Posterior vena cava (tissue), 2 donors: ENCODE measurements around the gene DDN. TPM values are rescaled to one million over a fixed set of nuclear protein-coding genes. Genes with fewer than 3 reads are reported as not detected.

Experiments used
- DNase-seq: peaks from one replicate; pipeline ENCODE4 v3.0.0-alpha.2; 2020; ENCODE audit warnings: low spot score
- intact Hi-C, 2 donors: fragments of 100-400 bp; cut with DNase I; formaldehyde crosslinking; loops; one replicate each; pipeline versions ENCODE4 v1.14.1 to v1.14.2; 2022 to 2023
- total RNA-seq, 2 donors: library from RNA; stranded (reverse); fragmentation: NEBNext Ultra II Directional; extraction: Animal tissue kit (Norgen Biotek cat#: 25700); gene quantifications; one replicate each; pipeline ENCODE4 v1.2.1, GENCODE V29; 2021
- donor health status: DM: yes; HTN: yes; CAD: no.
- donor health status: DM: yes; HTN: yes; CAD: no.

Gene DDN
- total RNA-seq, 2 donors from 2014 or later: not detected

DNA sequence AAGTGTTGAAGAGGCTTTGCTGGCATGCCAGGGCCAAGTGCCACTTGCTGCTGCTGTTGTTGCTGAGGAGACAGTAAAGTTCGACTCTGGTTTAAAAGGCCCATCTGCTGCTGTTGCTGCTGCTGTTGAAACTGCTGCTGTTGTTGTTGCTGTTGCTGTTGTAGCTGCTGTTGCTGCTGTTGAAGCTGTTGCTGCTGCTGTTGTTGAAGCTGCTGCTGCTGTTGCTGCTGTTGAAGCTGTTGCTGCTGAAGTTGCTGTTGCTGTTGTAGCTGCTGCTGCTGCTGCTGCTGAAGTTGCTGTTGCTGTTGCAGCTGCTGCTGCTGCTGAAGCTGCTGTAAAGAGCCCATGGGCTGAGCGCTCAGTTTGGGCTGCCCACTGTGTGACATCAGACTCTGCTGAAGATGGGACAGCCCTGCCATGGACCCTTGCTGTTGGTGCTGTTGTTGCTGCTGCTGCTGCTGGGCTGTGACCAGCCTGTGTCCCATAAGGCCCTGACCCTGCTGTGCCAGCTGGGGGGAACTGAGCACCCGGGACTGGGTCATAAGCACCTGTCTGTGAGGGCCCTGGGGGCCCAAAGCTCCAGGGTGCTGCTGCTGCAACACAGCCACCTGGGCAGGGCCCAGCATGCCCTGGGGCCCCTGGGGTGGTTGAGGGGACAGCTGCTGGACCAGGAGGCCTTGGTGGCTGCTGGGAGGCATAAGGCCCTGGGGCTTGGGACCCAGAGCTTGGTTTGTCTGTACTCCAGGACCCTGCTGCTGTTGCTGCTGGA lies 33.7 kb upstream of the DDN start:
- intact Hi-C loops: no loop called here

DNA sequence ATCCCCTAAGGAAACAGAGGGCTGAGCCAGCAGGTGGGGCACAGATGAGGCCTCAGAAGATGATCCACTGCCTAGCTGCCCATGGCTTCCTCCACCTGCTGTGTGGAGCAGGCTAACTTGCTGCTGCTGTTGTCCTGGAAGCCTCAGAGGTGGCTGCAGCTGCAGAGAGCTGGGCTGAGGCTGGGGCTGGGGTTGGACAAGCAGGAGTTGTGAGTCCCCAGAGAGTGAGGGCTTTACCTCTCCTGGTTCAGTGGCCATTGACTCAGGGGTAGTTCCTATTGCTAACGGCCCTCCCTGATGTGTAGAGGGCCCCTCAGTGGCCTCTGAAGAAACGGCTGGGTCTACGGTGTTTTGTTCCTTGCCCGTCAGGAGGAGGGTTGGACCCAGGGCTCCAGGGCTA lies 33.1 kb upstream of the DDN start:
- intact Hi-C loops: no loop called here
- DNase-seq: no peak

More for the DNA sequence above, 33.7 kb upstream of the DDN start:
- no peak for DNase-seq

DNA sequence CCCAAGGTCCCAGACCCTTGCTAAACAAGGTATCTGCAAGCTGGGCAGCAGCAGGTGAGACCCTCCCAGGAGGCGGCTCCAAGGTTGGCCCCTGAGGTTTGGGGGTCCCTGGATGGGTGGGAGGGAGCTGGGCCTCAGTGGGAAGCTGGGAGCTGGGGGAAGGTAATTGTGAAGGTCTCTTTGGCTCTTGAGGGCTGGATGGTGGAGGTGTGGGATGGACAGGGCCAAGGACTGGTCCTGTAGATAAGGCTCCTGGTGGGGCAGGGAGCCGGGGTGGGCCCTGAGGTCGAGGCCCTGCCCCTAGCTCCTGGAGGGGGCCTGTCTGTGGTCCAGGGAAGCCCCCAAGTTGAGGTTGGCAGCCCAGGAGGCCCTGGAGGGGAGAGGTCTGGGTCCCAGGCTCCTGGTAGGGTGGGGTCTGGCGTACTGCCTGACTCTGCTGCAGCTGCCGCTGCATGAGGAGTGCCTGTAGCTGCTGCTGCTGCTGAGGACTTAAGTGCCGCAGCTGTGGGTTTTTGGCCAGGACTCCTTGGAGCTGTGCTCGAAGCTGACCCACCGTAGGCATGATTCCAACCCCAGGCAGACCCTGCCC lies 32.5 kb upstream of the DDN start:
- intact Hi-C loops: no loop called here

DNA sequence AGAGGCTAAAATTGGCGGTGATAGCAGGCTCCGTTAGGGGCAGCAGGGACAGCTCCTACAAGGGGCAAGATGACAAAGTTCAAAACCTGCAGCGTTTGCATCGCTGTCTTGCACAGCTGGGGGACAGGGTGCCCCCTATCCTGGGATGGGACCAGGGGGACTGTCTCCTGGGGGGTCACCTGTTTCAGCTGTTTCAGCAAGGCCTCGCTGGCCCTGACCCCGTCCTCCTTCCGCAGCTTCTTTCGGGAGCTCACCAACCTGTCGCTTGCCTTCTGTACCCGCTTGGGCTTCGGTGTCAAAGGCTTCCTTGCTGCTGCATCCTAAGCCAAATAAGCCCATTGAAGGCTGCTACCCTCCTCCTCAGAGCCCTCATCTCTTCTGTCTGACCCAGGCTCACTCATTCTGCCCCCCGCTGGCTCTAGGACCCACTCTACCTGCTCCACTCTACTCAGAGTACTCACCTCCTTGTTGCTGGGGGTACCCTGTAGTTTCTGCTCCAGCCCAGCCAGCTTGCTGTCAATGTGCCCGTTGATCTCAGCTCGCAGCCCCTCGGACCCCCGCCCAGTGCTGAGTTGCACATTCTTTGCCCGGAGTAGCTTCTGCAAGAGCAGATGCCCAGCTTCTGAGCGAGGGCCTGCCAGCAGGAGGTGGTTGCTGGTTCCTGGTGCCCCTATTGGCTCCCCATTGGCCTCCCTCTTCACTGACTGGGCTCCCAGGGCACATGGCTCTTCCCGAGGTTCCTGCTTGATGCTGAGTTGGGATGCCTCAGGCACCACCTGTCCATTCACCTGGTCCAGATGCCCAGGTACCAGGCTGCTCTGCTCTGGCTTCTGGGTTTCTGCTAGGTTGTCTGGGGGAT lies 31.8 kb upstream of the DDN start:
- no peak for DNase-seq
- intact Hi-C loops: no loop called here

More for the DNA sequence above, 32.5 kb upstream of the DDN start:
- no peak for DNase-seq

DNA sequence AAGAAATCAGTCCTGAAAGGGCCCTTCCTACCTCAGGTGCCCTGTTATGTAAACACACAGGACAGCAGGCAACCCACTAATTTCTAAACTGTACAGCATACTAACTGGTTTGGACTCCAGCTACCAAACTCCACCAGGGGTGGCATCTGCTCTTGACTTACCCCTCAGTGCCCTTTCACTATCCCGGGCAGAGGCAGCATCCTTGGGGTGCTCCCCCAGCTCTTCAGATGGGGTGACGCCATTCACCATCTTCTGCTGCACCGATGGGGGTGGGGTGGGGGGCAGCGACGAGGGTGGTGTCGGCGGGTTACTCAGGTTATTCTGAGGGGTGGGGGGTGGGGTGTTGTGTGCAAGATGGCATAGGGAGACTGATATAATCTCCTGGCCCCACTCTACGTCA lies 30.9 kb upstream of the DDN start:
- DNase-seq: no peak
- intact Hi-C loops: no loop called here

DNA sequence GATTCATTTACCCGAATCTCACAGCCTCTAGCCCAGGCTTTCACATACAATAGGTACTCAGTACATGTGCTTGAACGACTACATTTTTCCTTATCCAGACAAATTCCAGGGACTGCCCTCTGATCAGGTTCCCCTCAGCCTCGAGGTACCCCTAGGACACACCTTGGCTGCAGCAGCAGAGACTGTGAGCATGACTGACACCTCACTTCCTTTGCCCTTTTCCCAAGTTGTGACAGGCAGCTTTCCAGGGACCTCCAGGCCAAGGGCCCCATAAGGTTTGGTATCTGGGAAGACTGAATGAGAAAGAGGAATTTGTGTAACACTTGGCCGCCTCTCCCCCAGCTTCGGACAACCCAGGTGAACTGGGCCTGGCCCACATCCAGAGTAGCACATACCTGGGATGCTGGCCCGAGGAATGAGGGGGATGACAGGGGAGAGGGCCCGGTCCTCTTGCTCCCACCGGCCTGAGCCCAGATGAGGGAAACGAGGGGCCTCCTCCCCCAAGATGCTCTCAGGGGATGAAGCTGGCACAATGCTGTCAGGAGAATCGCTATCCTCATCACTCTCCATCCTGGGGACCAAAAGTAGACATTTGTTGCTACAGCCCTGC lies 29.6 kb upstream of the DDN start:
- DNase-seq: no peak
- intact Hi-C loops: no loop called here

DNA sequence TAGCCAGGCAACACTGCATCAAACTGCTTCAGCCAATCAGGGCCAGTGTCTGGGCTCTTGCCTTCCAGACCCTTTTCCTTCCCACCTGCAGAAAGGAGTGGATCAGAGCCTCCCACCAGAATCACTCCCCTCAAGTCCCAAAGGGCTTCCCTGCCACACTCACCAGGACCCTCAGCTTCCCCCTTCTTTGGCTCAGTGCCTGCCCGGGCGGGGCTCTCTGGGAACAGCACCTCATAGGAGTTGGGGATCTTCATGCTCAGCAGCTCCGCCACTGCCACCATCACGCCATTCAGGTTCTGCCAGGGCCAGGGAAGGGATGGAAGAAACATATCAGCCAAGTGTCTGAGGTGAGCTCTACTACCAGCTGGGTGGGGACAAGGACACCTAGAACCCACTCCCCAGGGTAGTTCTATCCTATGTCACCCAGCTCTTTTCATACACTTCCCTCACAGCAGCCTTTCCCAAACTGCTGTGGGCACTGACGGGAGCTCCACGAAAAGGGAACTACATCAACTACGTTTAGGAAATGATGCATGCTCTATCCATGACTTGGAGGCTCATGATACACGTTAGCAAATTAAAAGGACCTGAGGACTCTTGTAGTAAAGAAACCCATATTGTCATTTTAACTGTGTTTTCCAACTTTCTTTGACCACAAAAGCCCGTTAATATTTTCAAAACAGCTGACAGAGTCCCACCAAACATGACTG lies 28.8 kb upstream of the DDN start:
- intact Hi-C loops: no loop called here
- no peak for DNase-seq

DNA sequence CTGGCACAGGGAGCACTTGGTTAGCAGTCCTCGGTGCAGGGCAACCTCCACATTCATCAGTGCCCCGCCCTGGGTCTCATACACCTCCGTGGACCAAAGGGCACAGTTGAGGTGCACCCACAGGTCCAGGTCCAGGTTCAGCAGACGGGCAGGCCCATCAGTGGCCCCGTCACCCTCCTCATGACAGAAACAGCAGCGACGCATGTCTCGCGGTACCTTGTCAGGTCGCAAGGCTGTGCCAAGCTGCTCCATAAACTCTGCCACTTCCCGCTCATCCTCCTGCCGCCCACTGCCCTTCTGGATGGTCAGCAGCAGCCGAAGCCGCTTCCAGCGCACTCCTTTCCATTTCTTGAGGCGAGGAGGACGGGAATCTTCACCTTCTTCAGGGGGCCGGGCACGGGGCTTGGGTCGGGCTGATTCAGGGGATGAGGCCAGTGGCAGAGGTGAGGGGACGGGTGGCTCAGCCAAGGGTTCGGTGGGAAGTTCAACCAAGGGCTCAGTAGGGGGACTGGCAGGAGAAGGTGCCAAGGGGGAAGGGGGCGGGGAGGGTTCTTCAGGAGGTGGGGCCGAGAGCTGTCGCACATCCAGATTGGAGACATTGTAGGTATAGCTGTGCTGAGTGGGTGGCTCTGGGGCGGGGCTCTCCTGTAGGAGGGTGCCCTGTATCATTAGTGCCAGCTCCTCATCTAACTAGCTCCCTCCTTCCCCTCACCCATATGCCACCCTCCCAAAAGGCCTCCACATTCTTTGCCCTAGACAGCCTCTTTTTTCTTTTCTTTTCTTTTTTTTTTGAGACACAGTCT lies 27.7 kb upstream of the DDN start:
- no peak for DNase-seq
- intact Hi-C loops: no loop called here

DNA sequence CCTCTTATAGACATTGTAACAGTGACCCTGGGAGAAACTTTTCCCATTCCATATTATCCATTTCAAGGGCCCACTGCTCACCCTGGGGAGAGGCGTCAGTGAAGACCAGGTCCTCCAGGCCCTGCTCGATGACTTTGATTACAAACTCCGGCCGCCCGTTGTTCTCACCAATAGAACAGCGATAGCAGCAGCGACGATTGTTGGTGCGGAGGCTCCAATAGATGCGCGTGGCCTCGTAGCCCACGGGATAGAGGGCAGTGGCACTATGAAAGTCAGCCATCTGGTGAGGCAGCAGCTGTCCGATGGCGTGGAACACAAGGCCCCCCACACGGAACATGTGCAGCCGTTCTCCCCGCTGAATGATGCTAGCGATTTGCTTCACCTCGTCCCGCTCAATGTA lies 26.9 kb upstream of the DDN start:
- no peak for DNase-seq
- intact Hi-C loops: no loop called here

DNA sequence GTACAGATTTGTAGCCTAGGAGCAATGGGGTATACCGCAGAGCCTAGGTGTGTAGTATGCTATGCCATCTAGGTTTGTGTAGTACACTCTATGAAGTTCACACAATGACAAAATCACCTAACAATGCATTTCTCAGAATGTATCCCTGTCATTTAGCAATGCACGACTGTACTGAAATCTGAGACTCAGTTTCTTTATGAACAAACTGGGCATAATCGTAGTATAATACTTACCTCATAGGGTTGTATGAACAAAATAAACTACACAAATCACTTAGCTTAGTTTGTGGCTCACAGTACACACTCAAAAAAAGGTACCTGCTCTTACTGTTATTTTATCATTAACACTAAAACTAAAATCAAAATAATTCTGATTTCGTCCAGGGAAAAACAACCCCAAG lies 26.3 kb upstream of the DDN start:
- no peak for DNase-seq
- intact Hi-C loops: no loop called here

DNA sequence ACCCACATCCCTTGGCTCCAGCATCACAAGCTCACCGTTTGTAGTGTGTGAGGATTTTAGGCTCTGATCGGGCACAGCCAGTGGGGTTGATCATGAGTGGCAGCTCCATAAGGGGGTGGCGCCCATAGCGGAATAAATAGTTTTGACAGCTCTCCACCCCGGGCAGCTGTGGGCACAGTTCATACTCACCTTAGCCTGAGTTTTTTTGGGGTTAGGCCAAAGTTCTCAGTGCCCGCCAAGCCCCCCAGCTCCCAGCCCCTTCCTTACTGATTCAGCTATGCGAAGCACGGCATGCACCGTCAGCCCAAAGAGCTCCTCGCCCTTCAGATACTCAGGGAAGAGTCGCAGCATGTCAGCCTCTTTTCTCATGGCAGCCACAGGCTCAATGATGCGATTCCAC lies 25.4 kb upstream of the DDN start:
- no peak for DNase-seq
- intact Hi-C loops: no loop called here

DNA sequence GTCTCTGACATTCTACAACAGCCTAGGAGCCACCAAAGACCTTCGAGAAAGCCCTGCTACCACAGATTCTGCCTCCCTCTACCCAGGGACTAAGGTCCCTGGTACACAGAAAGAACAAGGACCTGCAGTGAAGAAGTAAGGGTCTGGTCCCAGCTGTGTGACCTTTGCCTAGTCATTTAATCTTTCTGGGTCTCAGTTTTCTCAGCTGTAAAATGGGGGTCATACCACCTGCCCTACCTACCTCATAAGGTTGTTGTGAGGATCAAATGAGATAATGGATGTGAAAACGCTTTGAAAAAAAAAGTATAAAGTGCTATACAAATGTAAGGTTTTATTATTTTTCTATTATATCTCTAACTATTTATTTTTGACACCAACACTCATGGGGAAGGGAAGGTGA lies 24.6 kb upstream of the DDN start:
- intact Hi-C loops: no loop called here
- DNase-seq: no peak

DNA sequence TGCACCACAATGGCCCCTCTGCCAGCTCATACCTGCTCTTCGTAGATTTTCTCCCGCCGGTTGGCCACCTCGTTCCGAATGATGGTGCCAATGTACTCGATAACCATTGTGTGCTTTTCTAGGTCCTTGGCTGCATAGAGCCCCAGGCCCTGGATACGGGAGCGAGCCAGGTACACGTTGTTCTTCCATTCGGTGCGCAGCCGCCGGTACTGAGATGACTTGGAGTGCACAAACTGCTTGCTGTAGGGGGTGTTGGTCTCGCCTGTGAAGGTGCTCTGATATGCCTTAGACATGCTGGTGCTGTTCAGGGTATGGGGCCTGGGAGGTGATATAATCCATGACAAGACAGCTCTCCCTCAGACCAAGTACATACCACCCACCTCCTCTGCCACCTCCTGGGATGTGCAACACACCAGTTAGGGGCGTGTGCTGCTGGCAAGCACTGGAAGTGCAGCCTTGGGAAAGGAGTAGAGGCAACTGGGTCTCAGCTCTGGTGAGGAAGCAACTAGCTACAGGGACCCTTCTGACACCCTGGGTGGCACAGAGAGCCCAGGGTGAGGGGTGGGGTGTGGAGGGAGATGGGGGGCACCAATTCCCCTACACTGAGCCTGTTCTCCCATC lies 23.5 kb upstream of the DDN start:
- intact Hi-C loops: no loop called here
- no peak for DNase-seq

DNA sequence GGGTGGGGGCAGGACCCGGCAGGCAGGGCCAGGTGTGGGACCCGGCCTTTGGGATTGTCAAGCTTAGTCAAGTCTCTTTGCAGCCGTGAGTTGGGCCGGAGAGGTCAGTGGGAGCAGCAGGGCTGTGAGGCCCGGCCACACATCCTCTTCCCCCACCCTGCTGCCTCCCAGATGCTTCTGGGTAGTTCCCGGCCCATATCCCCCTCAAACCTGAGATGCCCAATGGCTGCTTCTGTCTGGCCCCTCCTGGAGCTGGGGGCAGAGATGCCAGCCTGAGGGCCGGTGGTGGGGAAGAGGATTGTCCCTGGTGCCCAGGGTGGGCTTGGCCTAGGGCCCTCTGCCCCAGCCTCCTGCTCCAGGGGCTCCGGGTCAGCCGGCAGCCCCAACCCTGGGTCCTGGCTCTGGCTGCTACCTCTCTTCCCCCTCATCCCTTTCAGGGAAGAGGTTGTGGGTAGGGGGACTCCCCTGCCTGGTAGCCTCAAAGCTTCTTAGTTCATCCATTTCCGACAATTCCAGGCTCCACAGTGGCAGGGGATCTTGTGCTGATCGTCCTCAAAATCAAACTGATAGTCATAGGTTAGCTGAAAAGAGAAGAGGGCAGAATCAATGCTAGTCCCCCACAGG lies 22.2 kb upstream of the DDN start:
- intact Hi-C loops: no loop called here
- DNase-seq: no peak

DNA sequence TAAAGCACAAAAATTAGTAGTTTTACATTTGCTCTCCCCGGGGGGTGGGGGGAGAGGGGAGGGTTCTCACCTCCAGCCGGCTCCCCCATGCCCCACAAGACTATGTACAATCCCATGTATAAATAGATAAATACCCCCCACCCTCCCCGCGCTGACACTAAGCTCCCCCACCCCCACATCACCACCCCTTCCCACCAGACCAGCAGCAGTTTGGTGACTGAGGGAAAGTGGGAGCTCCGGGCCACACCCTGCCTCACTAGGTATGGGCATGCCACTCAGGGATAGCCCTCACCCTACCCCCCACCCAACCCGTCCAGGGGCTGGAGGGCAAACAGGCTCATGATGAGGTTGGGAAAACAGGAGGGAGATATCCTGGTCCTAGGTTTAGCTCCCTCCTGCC lies 21.3 kb upstream of the DDN start:
- intact Hi-C loops: no loop called here
- DNase-seq: no peak

DNA sequence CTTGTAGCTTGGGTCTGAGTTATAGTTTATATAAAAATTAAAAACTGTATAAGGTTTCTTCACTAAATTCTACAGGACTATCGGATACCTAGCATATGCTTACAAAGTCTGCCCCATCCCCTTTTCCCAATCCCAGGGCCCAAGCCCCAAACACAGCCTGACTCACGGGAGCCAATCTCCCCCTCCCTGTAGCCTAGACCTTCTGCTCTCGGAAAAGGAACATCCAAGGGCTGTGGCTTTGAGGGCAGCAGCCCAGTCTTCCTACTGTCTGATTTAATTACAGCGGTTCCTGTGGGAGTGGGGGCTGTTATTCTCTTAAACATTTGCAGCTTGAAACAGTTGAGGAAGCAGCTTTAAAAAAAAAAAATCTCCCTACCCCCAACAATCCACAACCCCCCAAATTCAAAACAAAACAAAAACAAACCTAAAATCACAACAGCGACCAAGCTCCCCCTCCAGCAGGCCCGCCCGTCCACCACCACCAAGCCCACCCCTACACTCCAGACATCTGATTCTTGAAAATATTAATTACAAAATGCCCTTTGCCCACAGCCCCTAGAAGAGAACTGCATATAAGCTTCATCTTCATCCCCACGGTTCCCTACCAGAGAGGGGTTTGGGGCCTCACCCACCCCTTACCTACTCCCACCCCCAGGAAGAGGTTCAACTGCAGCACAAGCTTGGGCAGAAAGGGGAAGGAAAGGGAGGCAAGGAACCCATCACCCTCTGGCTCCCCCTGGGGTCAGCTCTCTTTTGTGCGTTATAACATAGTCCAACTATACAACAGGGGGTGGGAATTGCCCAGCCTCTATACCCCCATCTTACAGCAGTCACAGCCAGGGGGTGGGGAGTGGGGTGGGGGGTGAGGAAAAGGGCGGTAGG lies 20.5 kb upstream of the DDN start:
- intact Hi-C loops: loop anchor here in 1 of 2 donors (2.0 kb wide), 1 partner anchor 41 kb away; the partner anchor contains the start of gene KMT2D
- no peak for DNase-seq

DNA sequence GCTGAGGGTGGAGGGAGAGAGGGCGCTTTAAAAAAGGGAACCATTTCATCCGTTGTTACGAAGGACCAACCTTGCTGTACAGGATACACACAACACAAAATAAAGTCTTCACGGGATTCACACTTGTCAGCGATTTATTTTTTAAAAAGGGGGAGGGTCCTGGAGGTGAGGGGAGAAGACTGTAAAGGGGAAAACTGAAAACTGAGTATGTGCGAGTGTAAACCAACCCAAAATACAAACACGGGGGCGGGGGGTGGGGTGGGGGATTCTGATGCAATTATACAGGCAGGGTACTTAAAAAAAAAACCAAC lies 19.9 kb upstream of the DDN start:
- intact Hi-C loops: loop anchor here in 1 of 2 donors (2.0 kb wide), 1 partner anchor 42 kb away; the partner anchor contains the start of gene KMT2D
- DNase-seq: no peak
